ENCODE data around the gene RAB24. TPM values are rescaled to one million over a fixed set of nuclear protein-coding genes. Genes with fewer than 3 reads are reported as not detected.
"Not testable (repeated sequence)": the region's sequence is repeated elsewhere in the genome, so short reads cannot be mapped to it uniquely, and the experiment has no call there.

The RAB24 gene
- total and polyA plus RNA-seq, 2 experiments from 2014 or later: 30.3 to 64.6 TPM

GRCh38 chr5:177261510-177261909 lies 42.0 kb downstream of the RAB24 start:
- WGBS (ENCODE audit: low lambda C conversion rate, missing lambda C conversion rate): 100% methylated on average over 1 of the region's 1 CpG
- Histone ChIP-seq H3K9me2 (replicated peaks; ENCODE audit: insufficient read depth) (no peaks in the 10 kb centered on the region), H3K27ac (no peak overlapping the region), H3K9me3 (ENCODE audit: low read depth) (no peaks in the 10 kb centered on the region), H3K4me1 (ENCODE audit: insufficient read depth) (no peaks in the 10 kb centered on the region), H3K79me2 (no peaks in the 10 kb centered on the region), H3K27me3 (no peaks in the 10 kb centered on the region), H4K20me1 (ENCODE audit: insufficient read depth, poor library complexity, severe bottlenecking) (no peaks in the 10 kb centered on the region), H3K4me2 (no peak overlapping the region), H3K4me3 (no peak overlapping the region), H3K36me3 (replicated peaks; ENCODE audit: insufficient read depth, low read depth) (no peaks in the 10 kb centered on the region), H2AFZ (no peak overlapping the region)
- DNase-seq (ENCODE audit: low spot score): no peak
- no peak for TF ChIP-seq EZH2 (IDR thresholded peaks at IDR 0.05; ENCODE audit: borderline replicate concordance)
- no peak for TF ChIP-seq EZH2phosphoT487 (IDR thresholded peaks at IDR 0.05; ENCODE audit: low read depth, severe bottlenecking, unreplicated experiment)
- TF ChIP-seq CTCF (IDR thresholded peaks at IDR 0.05; ENCODE audit: poor library complexity): no peak

GRCh38 chr5:177260961-177261360 lies 42.6 kb downstream of the RAB24 start:
- DNase-seq (ENCODE audit: low spot score): no peak
- no peak overlapping the region for H3K27ac ChIP-seq
- no peaks in the 10 kb centered on the region for H3K4me1 ChIP-seq (ENCODE audit: insufficient read depth)
- 96% methylated on average over 7 of the region's 7 CpGs for WGBS (ENCODE audit: low lambda C conversion rate, missing lambda C conversion rate)
- TF ChIP-seq CTCF (IDR thresholded peaks at IDR 0.05; ENCODE audit: poor library complexity) (no peak), EZH2phosphoT487 (IDR thresholded peaks at IDR 0.05; ENCODE audit: low read depth, severe bottlenecking, unreplicated experiment) (no peak)
- H3K9me2 ChIP-seq (replicated peaks; ENCODE audit: insufficient read depth): no peaks in the 10 kb centered on the region
- H3K4me2 ChIP-seq: no peak overlapping the region
- H2AFZ ChIP-seq: no peak overlapping the region
- no peaks in the 10 kb centered on the region for H3K9me3 ChIP-seq (ENCODE audit: low read depth)
- no peak overlapping the region for H3K4me3 ChIP-seq
- no peaks in the 10 kb centered on the region for H3K27me3 ChIP-seq
- no peaks in the 10 kb centered on the region for H3K79me2 ChIP-seq
- no peaks in the 10 kb centered on the region for H4K20me1 ChIP-seq (ENCODE audit: insufficient read depth, poor library complexity, severe bottlenecking)
- no peaks in the 10 kb centered on the region for H3K36me3 ChIP-seq (replicated peaks; ENCODE audit: insufficient read depth, low read depth)

- not testable (repeated sequence) for H3K36me3 ChIP-seq (replicated peaks; ENCODE audit: insufficient read depth, low read depth)
These were observed 44.8 kb downstream of the RAB24 start for GRCh38 chr5:177258711-177259110.

GRCh38 chr5:177256296-177256695 lies 47.2 kb downstream of the RAB24 start:
- Histone ChIP-seq H3K4me2 (no peak overlapping the region), H3K27me3 (no peaks in the 10 kb centered on the region), H3K4me3 (no peak overlapping the region), H4K20me1 (ENCODE audit: insufficient read depth, poor library complexity, severe bottlenecking) (no peaks in the 10 kb centered on the region), H3K36me3 (replicated peaks; ENCODE audit: insufficient read depth, low read depth) (no peaks in the 10 kb centered on the region), H3K4me1 (ENCODE audit: insufficient read depth) (no peaks in the 10 kb centered on the region), H3K79me2 (no peaks in the 10 kb centered on the region), H3K27ac (no peak overlapping the region), H3K9me2 (replicated peaks; ENCODE audit: insufficient read depth) (no peaks in the 10 kb centered on the region), H2AFZ (no peak overlapping the region), H3K9me3 (ENCODE audit: low read depth) (no peaks in the 10 kb centered on the region)
- TF ChIP-seq EZH2 (IDR thresholded peaks at IDR 0.05; ENCODE audit: borderline replicate concordance): no peak
- no peak for TF ChIP-seq EZH2phosphoT487 (IDR thresholded peaks at IDR 0.05; ENCODE audit: low read depth, severe bottlenecking, unreplicated experiment)
- TF ChIP-seq CTCF (IDR thresholded peaks at IDR 0.05; ENCODE audit: poor library complexity): no peak
- no peak for DNase-seq (ENCODE audit: low spot score)
- 81% methylated on average over 5 of the region's 5 CpGs for WGBS (ENCODE audit: low lambda C conversion rate, missing lambda C conversion rate)

More at GRCh38 chr5:177258711-177259110, 44.8 kb downstream of the RAB24 start:
- H3K4me1 ChIP-seq (ENCODE audit: insufficient read depth); H3K79me2 ChIP-seq; H2AFZ ChIP-seq; H3K27ac ChIP-seq; H3K27me3 ChIP-seq; H3K9me3 ChIP-seq (ENCODE audit: low read depth); H3K4me2 ChIP-seq; DNase-seq (ENCODE audit: low spot score); H3K4me3 ChIP-seq; H4K20me1 ChIP-seq (ENCODE audit: insufficient read depth, poor library complexity, severe bottlenecking); H3K9me2 ChIP-seq (replicated peaks; ENCODE audit: insufficient read depth): not testable (repeated sequence)
- 95% methylated on average over 7 of the region's 7 CpGs for WGBS (ENCODE audit: low lambda C conversion rate, missing lambda C conversion rate)
